Measurements from ENCODE around the gene KRTAP4-6.
"Not testable (repeated sequence)": the region's sequence is repeated elsewhere in the genome, so short reads cannot be mapped to it uniquely, and the experiment has no call there.

KRTAP4-6 gene

GRCh38 chr17:41131979-41132378 is 8.4 kb downstream of the KRTAP4-6 start:
- POLR2A ChIA-PET = interaction anchor here (0.6 kb wide), 1 partner anchor 10 kb away, joined by 3 read pairs; no protein-coding TSS in a partner anchor
- CTCF ChIA-PET = no interaction called here
- no peak for TF ChIP-seq CTCF (IDR thresholded peaks at IDR 0.05; ENCODE audit: insufficient read depth, low read length, missing control alignments)
- no peak overlapping the region for H3K4me3 ChIP-seq (ENCODE audit: low read depth, low read length)
- no peak for DNase-seq (ENCODE audit: low read depth, low spot score)

GRCh38 chr17:41127371-41127770 is 13.0 kb downstream of the KRTAP4-6 start:
- CTCF ChIA-PET = no interaction called here
- no peak overlapping the region for H3K4me3 ChIP-seq (ENCODE audit: low read depth, low read length)
- DNase-seq (ENCODE audit: low read depth, low spot score) = no peak
- POLR2A ChIA-PET = no interaction called here
- no peak for TF ChIP-seq CTCF (IDR thresholded peaks at IDR 0.05; ENCODE audit: insufficient read depth, low read length, missing control alignments)

- no peak for DNase-seq (ENCODE audit: low read depth, low spot score)
- ChIA-PET POLR2A (no interaction called here), CTCF (no interaction called here)
- TF ChIP-seq CTCF (IDR thresholded peaks at IDR 0.05; ENCODE audit: insufficient read depth, low read length, missing control alignments) = no peak
- H3K4me3 ChIP-seq (ENCODE audit: low read depth, low read length) = no peak overlapping the region
Observed at GRCh38 chr17:41126412-41126811, 13.9 kb downstream of the KRTAP4-6 start.

GRCh38 chr17:41125064-41125463 is 15.3 kb downstream of the KRTAP4-6 start:
- ChIA-PET CTCF (interaction anchor here (1.0 to 1.3 kb wide), 2 partner anchors 16 to 424 kb away, joined by 3 to 5 read pairs; no protein-coding TSS in a partner anchor), POLR2A (no interaction called here)
- no peak overlapping the region for H3K4me3 ChIP-seq (ENCODE audit: low read depth, low read length)
- no peak for TF ChIP-seq CTCF (IDR thresholded peaks at IDR 0.05; ENCODE audit: insufficient read depth, low read length, missing control alignments)
- no peak for DNase-seq (ENCODE audit: low read depth, low spot score)

- DNase-seq (ENCODE audit: low read depth, low spot score); H3K4me3 ChIP-seq (ENCODE audit: low read depth, low read length); POLR2A ChIA-PET: not testable (repeated sequence)
- CTCF ChIA-PET = interaction anchor here (1.0 to 1.3 kb wide), 2 partner anchors 17 to 425 kb away, joined by 3 to 5 read pairs; no protein-coding TSS in a partner anchor
Observed at GRCh38 chr17:41123991-41124371, 16.4 kb downstream of the KRTAP4-6 start, which contains the start of gene KRTAP4-12. KRTAP4-12 (minus strand) TSS chr17:41124182; CDS start chr17:41124122, 60 bp downstream.

GRCh38 chr17:41123292-41123990 is 16.9 kb downstream of the KRTAP4-6 start:
- H3K4me3 ChIP-seq (ENCODE audit: low read depth, low read length); DNase-seq (ENCODE audit: low read depth, low spot score); POLR2A ChIA-PET: not testable (repeated sequence)
- CTCF ChIA-PET = interaction anchor here (1.3 kb wide), 1 partner anchor 426 kb away, joined by 5 read pairs; no protein-coding TSS in a partner anchor

GRCh38 chr17:41121742-41122141 is 18.6 kb downstream of the KRTAP4-6 start:
- CTCF ChIA-PET = no interaction called here
- TF ChIP-seq CTCF (IDR thresholded peaks at IDR 0.05; ENCODE audit: insufficient read depth, low read length, missing control alignments) = no peak
- POLR2A ChIA-PET = no interaction called here

GRCh38 chr17:41119696-41120690 is 20.4 kb downstream of the KRTAP4-6 start:
- not testable (repeated sequence) for H3K4me3 ChIP-seq (ENCODE audit: low read depth, low read length); DNase-seq (ENCODE audit: low read depth, low spot score)
- ChIA-PET CTCF (interaction anchor here (1.2 kb wide), 1 partner anchor 11 kb away, joined by 3 read pairs; no protein-coding TSS in a partner anchor), POLR2A (interaction anchor here (0.7 kb wide), 1 partner anchor 134 kb away, joined by 4 read pairs; no protein-coding TSS in a partner anchor)

More at GRCh38 chr17:41121742-41122141, 18.6 kb downstream of the KRTAP4-6 start:
- H3K4me3 ChIP-seq (ENCODE audit: low read depth, low read length) = no peak overlapping the region
- no peak for DNase-seq (ENCODE audit: low read depth, low spot score)

All from AG04449 (cell line).